Upper lobe of right lung (tissue), 1 donor: ENCODE measurements around the gene CYP21A2. TPM values are rescaled to one million over a fixed set of nuclear protein-coding genes. Genes with fewer than 3 reads are reported as not detected.

Experiments used
- ATAC-seq: fragments of 200-7000 bp; cut with Tn5 transposase; one replicate; pipeline ENCODE4 v1.9.1; 2020; ENCODE audit warnings: mild to moderate bottlenecking, moderate library complexity
- DNase-seq: peaks from one replicate; pipeline ENCODE4 v3.0.0-alpha.2; 2020
- H3K27ac ChIP-seq: fragments of 200-600 bp; one replicate; pipeline ENCODE4 v1.8.0; 2022
- H3K27me3 ChIP-seq: fragments of 200-600 bp; one replicate; pipeline ENCODE4 v1.8.0; 2022; ENCODE audit warnings: mild to moderate bottlenecking
- H3K36me3 ChIP-seq: fragments of 200-600 bp; one replicate; pipeline ENCODE4 v1.8.0; 2022
- H3K4me1 ChIP-seq: fragments of 200-600 bp; one replicate; pipeline ENCODE4 v1.8.0; 2022
- H3K4me3 ChIP-seq: fragments of 200-600 bp; one replicate; pipeline ENCODE4 v1.8.0; 2022; ENCODE audit warnings: mild to moderate bottlenecking
- H3K9me3 ChIP-seq: fragments of 200-600 bp; one replicate; pipeline ENCODE4 v1.8.0; 2022
- CTCF ChIP-seq: fragments of 200-600 bp; IDR thresholded peaks from one replicate; pipeline ENCODE4 v1.8.0; 2022; ENCODE audit warnings: antibody characterized with exemption
- intact Hi-C: fragments of 100-400 bp; cut with DNase I; formaldehyde crosslinking; loops from one replicate; pipeline ENCODE4 v1.11.0; 2022
- total RNA-seq: library from RNA; stranded (reverse); fragmentation: NEBNext Ultra II Directional; extraction: Animal tissue kit (Norgen Biotek cat#: 25700); gene quantifications from one replicate; pipeline ENCODE4 v1.2.1, GENCODE V29; 2021
- donor health status: DM: no; HTN: yes; CAD: no; lungs with severe emphysema.

Gene CYP21A2
- total RNA-seq, 1 donor from 2014 or later, result 0.61 TPM

- intact Hi-C loops, result no loop called here
Measured at GRCh38 chr6:32068867-32069266, 30.7 kb downstream of the CYP21A2 start.

GRCh38 chr6:32069460-32069859 is 31.2 kb downstream of the CYP21A2 start:
- intact Hi-C loops, result no loop called here
- ATAC-seq (no peak), DNase-seq (no peak)
- Histone ChIP-seq H3K27ac (no peak overlapping the region), H3K27me3 (no peaks in the 10 kb centered on the region), H3K4me1 (no peaks in the 10 kb centered on the region), H3K4me3 (no peak overlapping the region), H3K36me3 (peaks cover 44% of the 10 kb centered on the region), H3K9me3 (no peaks in the 10 kb centered on the region)
- no peak for TF ChIP-seq CTCF

More at GRCh38 chr6:32068867-32069266, 30.7 kb downstream of the CYP21A2 start:
- Histone ChIP-seq H3K4me3 (no peak overlapping the region), H3K27me3 (no peaks in the 10 kb centered on the region), H3K27ac (no peak overlapping the region), H3K4me1 (no peaks in the 10 kb centered on the region), H3K9me3 (no peaks in the 10 kb centered on the region), H3K36me3 (peaks cover 46% of the 10 kb centered on the region)
- DNase-seq (no peak), ATAC-seq (no peak)
- TF ChIP-seq CTCF, result no peak

GRCh38 chr6:32069878-32070515 is 31.8 kb downstream of the CYP21A2 start:
- no peak for ATAC-seq
- no peak for TF ChIP-seq CTCF
- peaks cover 41% of the 10 kb centered on the region for H3K36me3 ChIP-seq

GRCh38 chr6:32070814-32071543 is 32.8 kb downstream of the CYP21A2 start:
- ATAC-seq (no peak), DNase-seq (no peak)
- H3K4me3 ChIP-seq, result no peak overlapping the region
- intact Hi-C loops, result no loop called here
- H3K27ac ChIP-seq, result no peak overlapping the region
- no peaks in the 10 kb centered on the region for H3K27me3 ChIP-seq
- H3K4me1 ChIP-seq, result no peaks in the 10 kb centered on the region
- no peaks in the 10 kb centered on the region for H3K9me3 ChIP-seq
- H3K36me3 ChIP-seq, result peaks cover 33% of the 10 kb centered on the region
- TF ChIP-seq CTCF, result no peak

More at GRCh38 chr6:32069878-32070515, 31.8 kb downstream of the CYP21A2 start:
- H3K27me3 ChIP-seq, result no peaks in the 10 kb centered on the region
- no peaks in the 10 kb centered on the region for H3K9me3 ChIP-seq
- intact Hi-C loops, result no loop called here
- no peak for DNase-seq
- H3K27ac ChIP-seq, result no peak overlapping the region
- H3K4me1 ChIP-seq, result no peaks in the 10 kb centered on the region
- no peak overlapping the region for H3K4me3 ChIP-seq

GRCh38 chr6:32073101-32073500 is 34.9 kb downstream of the CYP21A2 start:
- ATAC-seq (no peak), DNase-seq (no peak)
- H3K36me3 ChIP-seq, result peaks cover 34% of the 10 kb centered on the region
- H3K27me3 ChIP-seq, result no peaks in the 10 kb centered on the region
- no peak overlapping the region for H3K4me3 ChIP-seq
- H3K27ac ChIP-seq, result no peak overlapping the region
- no peaks in the 10 kb centered on the region for H3K4me1 ChIP-seq
- H3K9me3 ChIP-seq, result no peaks in the 10 kb centered on the region
- intact Hi-C loops, result no loop called here
- no peak for TF ChIP-seq CTCF
